Psoas muscle (tissue), 8 donors: ENCODE data around the gene PHLDA1. TPM values are rescaled to one million over a fixed set of nuclear protein-coding genes. Genes with fewer than 3 reads are reported as not detected.

Experiments
- ATAC-seq, 4 donors: fragments of 200-7000 bp; cut with Tn5 transposase; one replicate each; pipeline ENCODE4 v1.9.1; 2020; ENCODE audit warnings: moderate library complexity in 3 of 4, mild to moderate bottlenecking in 2 of 4
- DNase-seq, 2 donors: peaks; one replicate each; pipeline ENCODE4 v3.0.0-alpha.2; 2020
- H3K27ac ChIP-seq: fragments of 200-600 bp; one replicate; pipeline ENCODE4 v1.8.0; 2022
- H3K27me3 ChIP-seq, 3 donors: fragments of 200-600 bp in 1 of 3; one replicate each; pipeline versions ENCODE4 v1.6.1 to v1.8.0; 2013 to 2022; ENCODE audit warnings: low read length in 2 of 3, mild to moderate bottlenecking in 2 of 3, moderate library complexity in 1 of 3; ENCODE audit not compliant: insufficient read depth in 3 of 3
- H3K36me3 ChIP-seq, 2 donors: fragments of 200-600 bp in 1 of 2; one replicate each; pipeline versions ENCODE4 v1.6.1 to v1.8.0; 2013 to 2022; ENCODE audit warnings: low read depth in 1 of 2, mild to moderate bottlenecking in 1 of 2, moderate library complexity in 1 of 2; ENCODE audit not compliant: insufficient read depth in 1 of 2
- H3K4me1 ChIP-seq: fragments of 200-600 bp; one replicate; pipeline ENCODE4 v1.8.0; 2022
- H3K4me3 ChIP-seq: fragments of 200-600 bp; one replicate; pipeline ENCODE4 v1.8.0; 2022; ENCODE audit warnings: mild to moderate bottlenecking
- H3K9me3 ChIP-seq: fragments of 200-600 bp; one replicate; pipeline ENCODE4 v1.8.0; 2022
- CTCF ChIP-seq: fragments of 200-600 bp; IDR thresholded peaks from one replicate; pipeline ENCODE4 v1.8.0; 2022; ENCODE audit warnings: antibody characterized with exemption
- WGBS, 3 donors: extraction: QIAGEN DNeasy Blood & Tissue Kit; methylation state at CpG; one replicate each; pipeline versions ENCODE4 v1.1.6 to v1.1.7; 2013; 5-methylcytosine and 5-hydroxymethylcytosine counted together
- intact Hi-C, 2 donors: fragments of 100-400 bp; cut with DNase I; formaldehyde crosslinking; loops; one replicate each; pipeline versions ENCODE4 v1.11.0 to v1.14.2; 2022
- polyA plus RNA-seq, 3 donors: library from polyadenylated mRNA; stranded (reverse); fragments of 200-250 nt; gene quantifications; one replicate each; pipeline ENCODE4 v1.2.3, GENCODE V29; 2013
- total RNA-seq, 4 donors: library from RNA; stranded (reverse); fragmentation: NEBNext Ultra II Directional in 2 of 4; extraction: Animal tissue kit (Norgen Biotek cat#: 25700) in 2 of 4; gene quantifications; one replicate each; pipeline versions ENCODE4 v1.2.1 to v1.2.4, GENCODE V29; 2021 to 2023
- donor health status: healthy with polysubstance abuse.
- donor health status: DM: no; HTN: no; CAD: no; lungs with moderate emphysema.
- donor health status: Bipolar disorder and iron deficiency.
- donor health status: healthy.
- donor health status: DM: yes; HTN: yes; CAD: no.
- donor health status: DM: no; HTN: no; CAD: no.
- donor health status: DM: no; HTN: no; CAD: no.
- donor health status: DM: yes; HTN: yes; CAD: no.

The PHLDA1 gene
- total and polyA plus RNA-seq, 7 donors = 0.73 to 35.6 (median 3.5) TPM

GRCh38 chr12:75982169-75982564, 49.4 kb downstream of the PHLDA1 start:
- no peaks in the 10 kb centered on the region for H3K27me3 ChIP-seq
- no peak for TF ChIP-seq CTCF
- ATAC-seq = no peak
- H3K4me3 ChIP-seq = no peak overlapping the region
- no peak for DNase-seq
- H3K27ac ChIP-seq = no peak overlapping the region
- 74 to 85% (median 75%) methylated on average over 8 of the region's 8 CpGs for WGBS, 3 donors
- H3K9me3 ChIP-seq = no peaks in the 10 kb centered on the region
- intact Hi-C loops = no loop called here
- H3K36me3 ChIP-seq = no peaks in the 10 kb centered on the region
- peaks cover 7% of the 10 kb centered on the region for H3K4me1 ChIP-seq

DNA sequence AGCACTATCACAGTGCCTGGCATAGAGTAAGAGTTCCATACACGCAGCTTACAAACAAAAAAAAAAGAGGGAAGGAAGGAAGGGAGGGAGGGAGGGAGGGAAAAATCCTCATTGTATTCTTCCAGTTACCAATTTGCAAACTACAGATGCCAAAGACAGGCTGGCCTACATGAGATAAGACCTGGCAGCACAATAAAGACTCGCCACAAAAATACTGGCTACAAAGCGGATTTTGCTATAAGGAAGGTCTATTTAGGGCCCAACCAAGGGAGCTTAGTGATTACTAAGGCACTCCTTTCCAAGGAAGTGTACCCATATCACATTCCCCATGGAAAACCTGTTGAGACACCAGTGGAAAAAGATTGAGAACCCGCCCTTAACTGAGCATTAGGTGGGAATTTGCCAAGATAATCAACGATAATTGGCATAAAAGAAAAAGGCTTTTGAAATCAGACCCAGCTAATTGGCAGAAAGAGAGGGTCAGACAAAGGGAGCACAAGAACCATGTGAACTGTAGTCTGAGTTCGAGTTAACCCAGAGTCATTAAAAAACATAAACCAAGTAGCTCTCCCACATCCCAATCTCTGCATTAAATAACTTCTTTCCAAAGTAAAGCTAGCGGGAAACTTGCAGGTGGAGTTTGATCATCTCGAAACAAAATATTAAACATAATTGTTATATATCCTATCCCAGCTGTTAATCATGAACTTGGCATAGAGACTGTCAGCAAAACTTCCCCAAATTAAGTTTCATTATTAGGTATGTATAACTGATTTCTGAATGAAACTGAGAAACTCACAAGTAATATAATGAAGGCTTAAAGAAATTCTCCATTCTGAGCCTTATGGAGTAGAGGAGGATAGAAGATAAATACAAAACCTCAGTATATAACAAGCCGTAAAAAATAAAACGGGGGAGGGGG, 50.1 kb downstream of the PHLDA1 start:
- intact Hi-C loops = no loop called here
- Histone ChIP-seq H3K27me3 (no peaks in the 10 kb centered on the region), H3K36me3 (no peaks in the 10 kb centered on the region), H3K27ac (no peak overlapping the region), H3K9me3 (no peaks in the 10 kb centered on the region), H3K4me1 (peaks cover 7% of the 10 kb centered on the region), H3K4me3 (no peak overlapping the region)
- ATAC-seq = no peak
- no peak for DNase-seq
- 77 to 83% (median 80%) methylated on average over 10 of the region's 10 CpGs for WGBS, 3 donors
- no peak for TF ChIP-seq CTCF

- Histone ChIP-seq H3K4me3 (no peak overlapping the region), H3K9me3 (no peaks in the 10 kb centered on the region), H3K27ac (no peak overlapping the region), H3K27me3 (no peaks in the 10 kb centered on the region), H3K4me1 (peaks cover 7% of the 10 kb centered on the region), H3K36me3 (no peaks in the 10 kb centered on the region)
- 85 to 89% (median 87%) methylated on average over 2 of the region's 2 CpGs for WGBS, 3 donors
- intact Hi-C loops = loop anchor here in 1 of 2 donors (5.0 kb wide), 1 partner anchor 42 kb away; no protein-coding TSS in a partner anchor
- DNase-seq (no peak), ATAC-seq (no peak)
- no peak for TF ChIP-seq CTCF
These were observed 52.4 kb downstream of the PHLDA1 start for GRCh38 chr12:75979181-75979580.

DNA sequence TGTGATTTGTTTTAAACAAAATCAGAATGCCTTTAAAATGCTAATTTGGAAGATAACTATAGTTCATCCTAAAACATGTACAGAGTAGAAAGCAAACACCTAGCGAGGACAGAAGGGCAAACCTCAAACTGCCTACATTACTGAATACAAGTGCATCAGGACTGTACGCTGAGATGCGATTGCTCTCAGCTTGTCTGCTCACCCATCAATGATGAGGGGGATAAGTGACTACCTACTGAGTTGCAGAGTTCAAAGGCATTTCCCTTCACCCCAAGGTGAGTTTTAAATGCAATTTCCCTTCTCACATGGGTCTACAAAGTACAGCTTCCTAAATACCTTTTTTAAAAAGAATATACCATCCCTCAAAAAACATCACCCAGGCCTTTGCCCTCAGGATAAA, 52.9 kb downstream of the PHLDA1 start:
- Histone ChIP-seq H3K4me1 (peaks cover 7% of the 10 kb centered on the region), H3K9me3 (no peaks in the 10 kb centered on the region), H3K27ac (peak overlapping the region; percentile 65), H3K4me3 (no peak overlapping the region), H3K36me3 (no peaks in the 10 kb centered on the region), H3K27me3 (no peaks in the 10 kb centered on the region)
- 96 to 100% (median 97%) methylated on average over 3 of the region's 3 CpGs for WGBS, 3 donors
- intact Hi-C loops = loop anchor here in 1 of 2 donors (5.0 kb wide), 1 partner anchor 41 kb away; no protein-coding TSS in a partner anchor
- DNase-seq (no peak), ATAC-seq (no peak)
- TF ChIP-seq CTCF = no peak
